Astrocyte (in vitro differentiated cells and primary cell): ENCODE data around the gene HOGA1. TPM values are rescaled to one million over a fixed set of nuclear protein-coding genes. Genes with fewer than 3 reads are reported as not detected.

Experiments
- DNase-seq: peaks from one replicate; pipeline ENCODE4 v3.0.0-alpha.2; 2010; ENCODE audit warnings: low read depth
- FAIRE-seq: peaks from 2 replicates; lab custom pipeline; 2011; peaks lifted over from hg19 to GRCh38; lab: Jason Lieb, UNC
- H2AFZ ChIP-seq: 2 replicates; pipeline ENCODE4 v1.6.0; 2012; ENCODE audit warnings: low read depth, low read length, inconsistent platforms
- H3K27ac ChIP-seq: 2 replicates; pipeline ENCODE4 v1.5.1; 2011; ENCODE audit warnings: low read depth, low read length, inconsistent platforms
- H3K27me3 ChIP-seq: 2 replicates; pipeline ENCODE4 v1.6.0; 2011; ENCODE audit warnings: low read length, inconsistent platforms; ENCODE audit not compliant: insufficient read depth
- H3K36me3 ChIP-seq: 2 replicates; pipeline ENCODE4 v1.5.1; 2011; ENCODE audit warnings: low read length, inconsistent platforms; ENCODE audit not compliant: insufficient read depth
- H3K4me1 ChIP-seq: 2 replicates; pipeline ENCODE4 v1.5.1; 2011; ENCODE audit warnings: low read length, inconsistent platforms; ENCODE audit not compliant: insufficient read depth
- H3K4me2 ChIP-seq: 2 replicates; pipeline ENCODE4 v1.6.0; 2012; ENCODE audit warnings: low read length, inconsistent platforms
- H3K4me3 ChIP-seq: 2 replicates; pipeline ENCODE4 v1.5.1; 2011; ENCODE audit warnings: low read depth, mild to moderate bottlenecking, low read length, inconsistent platforms; ENCODE audit not compliant: insufficient read depth
- H3K79me2 ChIP-seq: 2 replicates; pipeline ENCODE4 v1.6.0; 2012; ENCODE audit warnings: mild to moderate bottlenecking, low read length, inconsistent platforms; ENCODE audit not compliant: insufficient read depth
- H3K9ac ChIP-seq: 2 replicates; pipeline ENCODE4 v1.6.0; 2012; ENCODE audit warnings: mild to moderate bottlenecking, low read length, inconsistent platforms
- H3K9me3 ChIP-seq: 2 replicates; pipeline ENCODE4 v1.5.1; 2012; ENCODE audit warnings: low read depth, mild to moderate bottlenecking, low read length, inconsistent platforms; ENCODE audit not compliant: insufficient read depth
- H4K20me1 ChIP-seq: 2 replicates; pipeline ENCODE4 v1.6.0; 2012; ENCODE audit warnings: low read length, inconsistent platforms; ENCODE audit not compliant: insufficient read depth
- H3K27ac Mint-ChIP-seq: one replicate; pipeline ENCODE4 v1.8.0; 2021; ENCODE audit warnings: mild to moderate bottlenecking, mixed read lengths; ENCODE audit not compliant: unreplicated experiment
- H3K27me3 Mint-ChIP-seq: one replicate; pipeline ENCODE4 v1.8.0; 2021; ENCODE audit warnings: low read depth, mixed read lengths; ENCODE audit not compliant: unreplicated experiment
- H3K36me3 Mint-ChIP-seq: one replicate; pipeline ENCODE4 v1.8.0; 2021; ENCODE audit warnings: low read depth, mixed read lengths; ENCODE audit not compliant: unreplicated experiment
- H3K4me1 Mint-ChIP-seq: one replicate; pipeline ENCODE4 v1.8.0; 2021; ENCODE audit warnings: low read depth, mixed read lengths; ENCODE audit not compliant: unreplicated experiment
- H3K4me3 Mint-ChIP-seq: one replicate; pipeline ENCODE4 v1.8.0; 2021; ENCODE audit warnings: mild to moderate bottlenecking, moderate library complexity, mixed read lengths; ENCODE audit not compliant: unreplicated experiment
- H3K9me3 Mint-ChIP-seq: one replicate; pipeline ENCODE4 v1.8.0; 2021; ENCODE audit warnings: mild to moderate bottlenecking, mixed read lengths; ENCODE audit not compliant: unreplicated experiment
- EZH2 ChIP-seq: IDR thresholded peaks from 2 replicates; pipeline ENCODE4 v1.6.1; 2012; ENCODE audit warnings: mild to moderate bottlenecking, low read length, inconsistent platforms; ENCODE audit not compliant: insufficient read depth
- total RNA-seq: library from RNA; stranded (reverse); gene quantifications from 2 replicates; pipeline ENCODE4 v1.2.1, GENCODE V29; 2021
- TF ChIP-seq, protein P1 (sequence below): IDR thresholded peaks from 2 replicates; pipeline ENCODE4 v1.5.1; 2011; ENCODE audit warnings: low read depth, mild to moderate bottlenecking, inconsistent platforms, low read length, moderate library complexity; ENCODE audit not compliant: insufficient read depth

The HOGA1 gene
- total RNA-seq, 1 donor from 2014 or later, result 0.23 TPM

DNA sequence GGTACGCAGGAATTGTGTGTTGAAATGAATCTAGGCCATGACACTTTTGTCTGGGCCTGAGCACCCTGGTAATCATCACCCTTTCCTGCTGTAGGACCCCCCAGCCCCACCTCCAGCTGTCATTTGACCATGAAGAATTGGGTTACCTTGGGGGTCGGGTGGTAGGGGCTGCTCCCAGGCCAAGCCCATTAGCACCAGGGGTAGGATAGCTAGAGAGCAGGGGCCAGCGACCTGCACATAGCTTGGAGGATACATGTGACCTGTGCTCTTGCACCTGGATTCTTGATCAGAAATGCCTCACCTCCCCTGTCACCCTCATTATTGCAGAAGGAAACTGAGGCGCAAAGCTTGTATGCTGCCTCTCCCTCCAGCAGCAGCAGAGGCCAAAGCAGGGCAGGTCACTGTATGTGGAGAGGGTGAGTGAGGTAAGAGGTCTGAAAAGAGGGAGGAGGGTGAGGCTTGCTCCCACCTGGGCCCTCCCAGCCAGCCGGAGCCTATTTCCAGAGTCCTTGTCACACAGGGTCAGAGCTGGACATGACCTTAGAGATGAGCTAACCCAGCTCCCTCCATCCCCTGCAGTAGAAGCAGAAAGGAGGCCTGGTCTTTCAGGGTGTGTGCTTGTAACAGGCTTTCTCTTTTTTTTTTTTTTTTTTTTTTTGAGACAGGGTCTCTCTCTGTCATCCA lies 46.9 kb upstream of the HOGA1 start:
- Histone ChIP-seq H2AFZ (no peak overlapping the region), H3K36me3 (no peaks in the 10 kb centered on the region), H3K4me2 (no peak overlapping the region), H3K4me1 (peaks cover 52% of the 10 kb centered on the region), H3K27me3 (no peaks in the 10 kb centered on the region), H3K9ac (no peak overlapping the region), H3K27ac (peak overlapping the region; percentile 71), H3K79me2 (peaks cover 41% of the 10 kb centered on the region), H3K9me3 (no peaks in the 10 kb centered on the region), H3K4me3 (no peak overlapping the region), H4K20me1 (peaks cover 7% of the 10 kb centered on the region)
- H3K27ac Mint-ChIP-seq, result peak overlapping the region; percentile 73
- peaks cover 1% of the 10 kb centered on the region for H3K9me3 Mint-ChIP-seq
- no peak overlapping the region for H3K4me3 Mint-ChIP-seq
- H3K36me3 Mint-ChIP-seq, result no peaks in the 10 kb centered on the region
- no peak for FAIRE-seq
- no peak for DNase-seq
- TF ChIP-seq, protein P1, sequence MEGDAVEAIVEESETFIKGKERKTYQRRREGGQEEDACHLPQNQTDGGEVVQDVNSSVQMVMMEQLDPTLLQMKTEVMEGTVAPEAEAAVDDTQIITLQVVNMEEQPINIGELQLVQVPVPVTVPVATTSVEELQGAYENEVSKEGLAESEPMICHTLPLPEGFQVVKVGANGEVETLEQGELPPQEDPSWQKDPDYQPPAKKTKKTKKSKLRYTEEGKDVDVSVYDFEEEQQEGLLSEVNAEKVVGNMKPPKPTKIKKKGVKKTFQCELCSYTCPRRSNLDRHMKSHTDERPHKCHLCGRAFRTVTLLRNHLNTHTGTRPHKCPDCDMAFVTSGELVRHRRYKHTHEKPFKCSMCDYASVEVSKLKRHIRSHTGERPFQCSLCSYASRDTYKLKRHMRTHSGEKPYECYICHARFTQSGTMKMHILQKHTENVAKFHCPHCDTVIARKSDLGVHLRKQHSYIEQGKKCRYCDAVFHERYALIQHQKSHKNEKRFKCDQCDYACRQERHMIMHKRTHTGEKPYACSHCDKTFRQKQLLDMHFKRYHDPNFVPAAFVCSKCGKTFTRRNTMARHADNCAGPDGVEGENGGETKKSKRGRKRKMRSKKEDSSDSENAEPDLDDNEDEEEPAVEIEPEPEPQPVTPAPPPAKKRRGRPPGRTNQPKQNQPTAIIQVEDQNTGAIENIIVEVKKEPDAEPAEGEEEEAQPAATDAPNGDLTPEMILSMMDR, result no peak
- TF ChIP-seq EZH2, result no peak
- no peaks in the 10 kb centered on the region for H3K27me3 Mint-ChIP-seq
- peaks cover 63% of the 10 kb centered on the region for H3K4me1 Mint-ChIP-seq

DNA sequence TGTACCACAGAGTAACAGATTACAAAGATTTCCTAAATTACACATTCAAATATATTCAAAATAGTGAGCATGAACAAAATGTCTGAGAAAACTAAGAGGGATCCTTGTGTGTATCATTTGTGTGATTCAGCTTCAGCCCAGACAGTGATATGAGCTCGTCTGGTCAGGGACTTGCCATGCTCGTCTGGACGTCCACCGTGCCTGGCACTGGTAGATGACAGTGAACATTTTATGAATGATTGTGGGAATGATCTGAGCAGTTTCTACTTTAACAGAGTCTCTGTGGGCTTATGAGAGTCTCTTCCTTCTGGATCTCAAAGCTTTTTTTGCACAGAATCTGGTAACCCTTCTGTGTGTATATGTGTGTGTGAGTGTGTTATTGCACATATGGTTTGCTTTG lies 45.8 kb upstream of the HOGA1 start:
- FAIRE-seq (peak; percentile 65), DNase-seq (peak; percentile 67)
- H3K4me3 ChIP-seq, result no peak overlapping the region
- H3K9me3 ChIP-seq, result no peaks in the 10 kb centered on the region
- peak overlapping the region; percentile 14 for H3K4me2 ChIP-seq
- no peaks in the 10 kb centered on the region for H4K20me1 ChIP-seq
- H3K9me3 Mint-ChIP-seq, result peaks cover 1% of the 10 kb centered on the region
- H3K79me2 ChIP-seq, result peaks cover 41% of the 10 kb centered on the region
- no peak overlapping the region for H2AFZ ChIP-seq
- peaks cover 64% of the 10 kb centered on the region for H3K4me1 Mint-ChIP-seq
- H3K4me1 ChIP-seq, result peaks cover 57% of the 10 kb centered on the region
- H3K27me3 Mint-ChIP-seq, result no peaks in the 10 kb centered on the region
- no peaks in the 10 kb centered on the region for H3K36me3 Mint-ChIP-seq
- no peaks in the 10 kb centered on the region for H3K27me3 ChIP-seq
- peak overlapping the region; percentile 43 for H3K4me3 Mint-ChIP-seq
- H3K27ac Mint-ChIP-seq, result peak overlapping the region; percentile 98
- peak overlapping the region; percentile 99 for H3K27ac ChIP-seq
- TF ChIP-seq, protein P1, result no peak
- no peak for TF ChIP-seq EZH2
- H3K36me3 ChIP-seq, result no peaks in the 10 kb centered on the region
- H3K9ac ChIP-seq, result peak overlapping the region; percentile 65

DNA sequence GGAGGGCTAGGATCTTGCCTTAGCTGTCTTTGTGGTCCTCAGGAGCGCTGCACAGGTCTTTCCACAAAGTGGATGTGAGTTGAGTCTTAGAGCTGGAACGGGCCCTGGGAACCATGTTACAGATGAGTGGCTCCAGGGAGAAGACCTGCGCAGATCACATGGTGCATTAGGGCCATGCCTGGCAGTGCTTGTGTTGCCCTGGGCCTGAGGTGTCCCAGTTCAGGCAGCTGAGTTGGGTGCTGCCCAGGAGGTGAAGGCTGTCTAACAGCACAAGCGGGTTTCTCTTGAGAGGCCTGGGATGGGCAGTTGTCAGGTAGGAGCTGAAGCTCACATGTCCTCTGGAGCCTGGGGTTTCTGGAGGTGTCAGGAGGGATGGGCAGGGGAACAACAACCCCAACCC lies 45.4 kb upstream of the HOGA1 start:
- no peak for FAIRE-seq
- no peak overlapping the region for H2AFZ ChIP-seq
- H3K36me3 ChIP-seq, result no peaks in the 10 kb centered on the region
- no peak for DNase-seq
- peak overlapping the region; percentile 14 for H3K4me2 ChIP-seq
- H4K20me1 ChIP-seq, result no peaks in the 10 kb centered on the region
- H3K9me3 Mint-ChIP-seq, result peaks cover 1% of the 10 kb centered on the region
- no peak overlapping the region for H3K4me3 ChIP-seq
- no peaks in the 10 kb centered on the region for H3K27me3 ChIP-seq
- H3K27me3 Mint-ChIP-seq, result no peaks in the 10 kb centered on the region
- no peaks in the 10 kb centered on the region for H3K36me3 Mint-ChIP-seq
- H3K27ac ChIP-seq, result peak overlapping the region; percentile 99
- peak overlapping the region; percentile 65 for H3K9ac ChIP-seq
- peak overlapping the region; percentile 98 for H3K27ac Mint-ChIP-seq
- peaks cover 57% of the 10 kb centered on the region for H3K4me1 ChIP-seq
- peak overlapping the region; percentile 43 for H3K4me3 Mint-ChIP-seq
- peaks cover 40% of the 10 kb centered on the region for H3K79me2 ChIP-seq
- peaks cover 66% of the 10 kb centered on the region for H3K4me1 Mint-ChIP-seq
- TF ChIP-seq, protein P1, result no peak
- no peak for TF ChIP-seq EZH2
- H3K9me3 ChIP-seq, result no peaks in the 10 kb centered on the region
